ENCODE measurements around the gene APBB1.
A peak's percentile ranks its signal among the peaks of the same experiment; 100 is the strongest.

APBB1 gene

DNA sequence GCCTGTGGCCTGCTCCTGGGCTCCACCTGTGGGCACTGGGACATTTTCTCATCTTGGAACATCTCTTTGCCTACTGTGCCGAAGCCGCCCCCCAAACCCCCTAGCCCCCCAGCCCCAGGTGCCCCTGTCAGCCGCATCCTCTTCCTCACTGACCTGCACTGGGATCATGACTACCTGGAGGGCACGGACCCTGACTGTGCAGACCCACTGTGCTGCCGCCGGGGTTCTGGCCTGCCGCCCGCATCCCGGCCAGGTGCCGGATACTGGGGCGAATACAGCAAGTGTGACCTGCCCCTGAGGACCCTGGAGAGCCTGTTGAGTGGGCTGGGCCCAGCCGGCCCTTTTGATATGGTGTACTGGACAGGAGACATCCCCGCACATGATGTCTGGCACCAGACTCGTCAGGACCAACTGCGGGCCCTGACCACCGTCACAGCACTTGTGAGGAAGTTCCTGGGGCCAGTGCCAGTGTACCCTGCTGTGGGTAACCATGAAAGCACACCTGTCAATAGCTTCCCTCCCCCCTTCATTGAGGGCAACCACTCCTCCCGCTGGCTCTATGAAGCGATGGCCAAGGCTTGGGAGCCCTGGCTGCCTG lies 27.3 kb downstream of the APBB1 start:
- DNase-seq (ENCODE audit: low read depth in 2 of 2, low spot score in 1 of 2), result no peak

DNA sequence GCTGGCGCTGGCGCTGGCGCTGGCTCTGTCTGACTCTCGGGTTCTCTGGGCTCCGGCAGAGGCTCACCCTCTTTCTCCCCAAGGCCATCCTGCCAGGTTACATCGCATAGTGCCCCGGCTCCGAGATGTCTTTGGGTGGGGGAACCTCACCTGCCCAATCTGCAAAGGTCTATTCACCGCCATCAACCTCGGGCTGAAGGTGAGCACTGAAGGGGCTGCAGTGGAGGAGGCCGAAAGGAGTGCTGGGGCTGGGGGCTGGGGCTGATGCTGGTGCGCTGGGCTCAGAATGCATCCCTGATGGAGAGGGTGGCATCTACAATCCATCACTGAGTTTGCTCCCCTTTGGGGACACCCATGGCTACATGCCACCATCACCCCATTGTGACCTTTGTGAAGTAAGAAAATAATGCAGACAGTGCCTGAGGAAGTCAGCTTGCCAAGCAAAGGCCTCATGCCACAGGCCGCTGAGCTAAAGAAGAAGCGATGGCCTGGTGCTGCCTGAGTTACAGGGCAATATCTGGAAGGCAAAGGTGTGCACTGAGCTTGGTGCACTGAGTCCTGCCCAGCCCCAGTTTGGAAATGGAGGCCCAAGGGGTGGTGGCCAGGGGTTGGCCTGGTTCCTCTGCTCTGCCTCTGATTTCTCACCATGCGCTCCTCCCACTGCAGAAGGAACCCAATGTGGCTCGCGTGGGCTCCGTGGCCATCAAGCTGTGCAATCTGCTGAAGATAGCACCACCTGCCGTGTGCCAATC lies 28.0 kb downstream of the APBB1 start:
- no peak for DNase-seq (ENCODE audit: low read depth in 2 of 2, low spot score in 1 of 2)

DNA sequence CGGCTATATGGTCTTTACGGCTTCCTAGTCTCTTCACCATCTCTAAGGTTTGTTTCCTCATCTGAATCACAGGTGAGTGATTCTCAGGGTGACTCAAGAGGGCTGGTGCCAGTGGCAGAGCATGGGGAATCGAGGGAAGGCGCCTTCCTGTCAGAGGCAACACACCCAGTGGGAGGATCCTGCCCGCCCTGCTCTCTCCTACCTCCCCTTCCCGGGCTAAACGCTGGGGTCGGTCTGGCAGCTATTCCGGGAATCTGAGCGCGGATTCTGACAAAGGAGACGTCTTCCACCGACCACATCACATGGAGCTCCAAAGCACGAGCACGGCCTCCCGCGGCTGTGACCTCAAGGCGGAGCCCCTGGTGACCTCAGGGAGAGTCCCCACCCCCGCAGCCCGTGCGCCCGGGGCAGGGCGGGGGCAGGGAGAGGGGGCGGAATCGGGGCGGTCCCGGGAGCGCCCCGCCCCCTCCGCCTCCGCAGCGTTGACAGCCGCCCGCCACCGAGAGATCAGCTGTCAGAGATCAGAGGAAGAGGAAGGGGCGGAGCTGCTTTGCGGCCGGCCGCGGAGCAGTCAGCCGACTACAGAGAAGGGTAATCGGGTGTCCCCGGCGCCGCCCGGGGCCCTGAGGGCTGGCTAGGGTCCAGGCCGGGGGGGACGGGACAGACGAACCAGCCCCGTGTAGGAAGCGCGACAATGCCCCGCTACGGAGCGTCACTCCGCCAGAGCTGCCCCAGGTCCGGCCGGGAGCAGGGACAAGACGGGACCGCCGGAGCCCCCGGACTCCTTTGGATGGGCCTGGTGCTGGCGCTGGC lies 28.8 kb downstream of the APBB1 start, which contains the start of gene SMPD1:
Gene SMPD1, plus strand, starts transcription at position 570 of the 813 bp plus-strand sequence. Its CDS starts 125 bp downstream, at position 695.
- peak; percentile 89 to 90 for DNase-seq (ENCODE audit: low read depth in 2 of 2, low spot score in 1 of 2)

DNA sequence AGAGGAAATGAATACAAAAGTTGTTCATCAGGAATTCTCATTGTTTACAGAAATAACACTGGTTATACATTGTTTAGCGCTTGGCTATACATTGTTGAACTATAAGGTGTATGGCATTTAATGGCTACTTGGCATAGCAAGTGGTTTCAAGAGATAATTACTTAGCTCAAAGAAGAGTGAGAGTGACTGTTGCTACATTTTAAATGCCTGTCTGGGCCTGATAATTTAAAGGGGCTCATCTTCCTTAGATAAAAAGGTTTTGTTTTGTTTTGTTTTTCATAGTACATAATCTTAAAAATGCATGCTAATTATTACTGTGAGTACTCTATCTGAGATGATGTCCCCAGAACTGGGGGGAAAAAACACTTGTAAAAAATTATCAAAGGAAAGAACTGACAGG lies 30.1 kb downstream of the APBB1 start:
- DNase-seq (ENCODE audit: low read depth in 2 of 2, low spot score in 1 of 2), result no peak

DNA sequence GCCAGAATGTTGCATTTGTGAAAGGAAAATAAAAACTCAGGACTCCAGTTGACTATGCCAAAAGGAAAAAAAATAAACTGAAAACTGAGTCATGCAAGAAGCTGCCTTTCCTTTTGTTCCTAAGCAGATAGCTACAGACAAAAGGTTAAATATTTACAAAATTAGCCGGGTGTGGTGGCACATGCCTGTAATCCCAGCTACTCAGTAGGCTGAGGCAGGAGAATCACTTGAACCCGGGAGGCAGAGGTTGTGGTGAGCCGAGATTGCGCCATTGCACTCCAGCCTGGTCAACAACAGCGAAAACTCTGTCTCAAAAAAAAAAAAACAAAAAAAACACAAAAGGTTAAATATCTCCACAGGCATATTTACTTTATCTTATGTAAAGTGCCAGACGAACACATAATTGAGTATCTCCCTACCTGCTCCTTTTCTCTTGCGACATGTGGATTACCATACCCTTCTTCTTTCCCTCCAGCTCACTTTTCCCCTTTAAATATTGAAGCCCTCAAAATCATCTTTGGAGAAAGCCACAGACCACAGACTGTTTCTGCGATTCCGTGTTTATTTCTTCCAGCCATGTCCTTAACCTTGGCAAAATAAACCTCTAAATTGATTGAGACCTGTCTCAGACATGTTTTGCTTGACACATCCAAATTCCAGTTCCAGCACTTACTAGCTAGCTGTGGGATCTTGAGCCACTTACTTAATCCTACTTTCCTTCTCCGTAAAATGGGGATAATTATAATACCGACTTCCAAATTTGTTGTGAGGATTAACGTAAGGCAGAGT lies 30.9 kb downstream of the APBB1 start:
- DNase-seq (ENCODE audit: low read depth in 2 of 2, low spot score in 1 of 2), result no peak

DNA sequence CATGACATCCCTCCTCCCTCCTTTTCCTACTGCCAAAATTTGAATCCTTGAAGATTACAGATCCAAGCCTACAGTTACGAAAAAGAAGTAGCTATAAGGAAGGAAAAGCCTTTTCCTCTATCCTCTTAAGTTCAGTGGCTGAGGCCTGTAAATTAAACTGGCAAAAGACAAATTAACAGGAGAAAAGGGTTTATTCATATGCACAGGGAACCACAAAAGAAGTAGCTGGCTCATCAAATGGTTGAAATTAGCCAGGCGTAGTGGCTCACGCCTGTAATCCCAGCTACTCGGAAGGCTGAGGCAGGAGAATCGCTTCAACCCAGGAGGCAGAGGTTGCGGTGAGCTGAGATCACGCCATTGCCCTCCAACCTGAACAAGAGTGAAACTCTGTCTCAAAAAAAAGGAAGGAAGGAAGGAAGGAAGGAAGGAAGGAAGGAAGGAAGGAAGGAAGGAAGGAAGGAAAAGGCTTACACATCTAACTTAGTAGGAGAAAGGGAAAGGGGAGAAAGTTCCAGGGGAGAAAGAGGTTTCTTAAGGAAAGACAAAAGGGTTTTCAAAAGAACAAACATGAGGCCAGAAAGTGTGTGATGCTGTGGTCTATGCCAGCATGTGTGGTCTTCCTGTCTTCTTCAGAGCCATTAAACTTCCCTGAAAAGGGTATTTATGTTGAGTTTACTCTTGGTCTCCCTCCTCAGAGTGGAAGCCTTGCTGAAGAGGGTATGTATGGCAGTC lies 33.7 kb downstream of the APBB1 start:
- no peak for DNase-seq (ENCODE audit: low read depth in 2 of 2, low spot score in 1 of 2)

DNA sequence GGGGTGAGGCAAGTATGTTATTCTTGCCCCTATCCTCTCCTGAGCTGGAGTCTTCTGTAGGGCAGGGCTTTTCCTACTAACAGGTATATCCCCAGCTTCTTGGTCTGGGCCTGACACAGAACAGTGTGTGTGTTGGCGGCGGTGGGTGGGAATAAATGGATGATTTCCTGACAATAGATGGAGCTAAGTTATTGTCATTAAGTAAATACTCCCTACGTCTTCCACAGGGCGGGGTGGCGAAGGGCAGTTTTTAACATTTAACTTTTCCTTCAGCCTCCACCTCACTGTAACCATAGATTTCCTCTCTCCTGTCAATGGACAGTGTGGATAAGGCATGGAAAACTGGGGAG lies 40.3 kb downstream of the APBB1 start:
- no peak for DNase-seq (ENCODE audit: low read depth in 2 of 2, low spot score in 1 of 2)

DNA sequence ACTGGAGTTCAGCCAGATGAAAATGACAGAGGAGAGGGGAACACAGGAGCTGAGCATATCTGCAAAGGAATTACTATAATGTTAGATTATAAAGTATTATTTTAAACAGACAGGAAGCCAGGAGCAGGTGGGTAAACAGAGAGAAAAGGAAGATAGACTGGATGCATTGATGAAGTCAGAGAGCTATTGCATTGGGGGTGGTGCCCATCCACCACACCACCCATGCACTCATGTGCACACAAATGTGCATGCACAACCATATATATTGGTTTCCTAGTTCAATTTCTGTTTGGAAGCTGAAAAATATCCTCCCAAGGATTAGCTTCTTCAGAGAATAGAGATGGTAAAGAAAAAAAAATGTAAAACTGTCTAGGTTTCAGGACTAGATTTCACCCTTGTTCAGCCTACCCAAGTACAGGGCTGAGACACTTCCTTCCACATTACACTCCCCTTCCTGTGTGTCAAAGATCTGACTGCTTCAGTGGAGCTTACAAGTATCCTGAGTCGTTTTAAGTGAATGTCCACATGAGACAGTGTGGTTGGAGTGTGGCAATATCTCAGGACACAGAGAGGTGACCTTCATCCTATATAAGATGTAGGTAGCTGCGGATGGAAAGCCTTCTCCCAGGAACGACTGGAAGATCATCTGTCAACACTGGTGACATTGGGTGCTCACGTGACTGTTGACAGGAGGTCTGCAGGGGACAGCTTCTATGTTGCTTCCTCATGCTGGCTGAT lies 40.8 kb downstream of the APBB1 start:
- no peak for DNase-seq (ENCODE audit: low read depth in 2 of 2, low spot score in 1 of 2)

DNA sequence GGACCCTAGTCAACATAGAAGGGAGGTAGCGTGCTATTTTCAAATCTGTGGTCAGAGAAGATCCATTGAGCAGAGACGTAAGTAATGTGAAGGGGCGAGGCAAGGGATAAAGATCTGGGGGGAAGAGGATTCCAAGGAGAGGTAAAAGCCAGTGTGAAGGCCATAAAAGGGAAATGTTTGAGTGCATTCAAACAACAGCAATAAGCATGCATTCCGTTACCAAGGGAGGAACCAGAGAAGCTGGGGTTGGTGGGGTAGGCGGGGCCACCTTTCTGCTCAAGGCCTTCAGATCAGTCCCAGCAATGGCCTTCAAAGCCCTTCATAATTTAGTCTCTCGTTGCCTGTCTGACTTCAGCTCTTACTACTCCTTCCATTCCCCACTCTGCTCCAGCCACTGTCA lies 47.1 kb downstream of the APBB1 start:
- DNase-seq (ENCODE audit: low read depth in 2 of 2, low spot score in 1 of 2), result no peak

DNA sequence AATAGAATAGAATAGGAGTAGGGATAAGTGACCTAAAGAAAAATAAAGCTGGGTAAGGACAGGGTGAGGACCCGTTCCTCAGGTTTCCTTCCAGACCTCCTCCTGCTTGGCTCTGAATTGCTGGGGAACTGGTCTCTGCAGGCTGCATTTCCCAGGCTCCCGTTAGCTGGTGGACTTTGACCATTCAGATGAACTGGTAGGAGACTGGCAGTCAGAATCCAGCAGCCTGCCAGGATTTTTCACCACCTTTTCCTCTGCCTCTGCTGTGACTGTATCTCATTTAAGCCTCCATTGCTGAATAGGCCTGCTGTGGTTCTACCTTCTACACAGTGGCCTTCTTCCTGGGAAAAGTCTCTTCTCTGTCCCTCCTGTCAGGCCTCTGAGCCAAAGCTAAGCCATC lies 53.2 kb downstream of the APBB1 start:
- no peak for DNase-seq (ENCODE audit: low read depth in 2 of 2, low spot score in 1 of 2)

DNA sequence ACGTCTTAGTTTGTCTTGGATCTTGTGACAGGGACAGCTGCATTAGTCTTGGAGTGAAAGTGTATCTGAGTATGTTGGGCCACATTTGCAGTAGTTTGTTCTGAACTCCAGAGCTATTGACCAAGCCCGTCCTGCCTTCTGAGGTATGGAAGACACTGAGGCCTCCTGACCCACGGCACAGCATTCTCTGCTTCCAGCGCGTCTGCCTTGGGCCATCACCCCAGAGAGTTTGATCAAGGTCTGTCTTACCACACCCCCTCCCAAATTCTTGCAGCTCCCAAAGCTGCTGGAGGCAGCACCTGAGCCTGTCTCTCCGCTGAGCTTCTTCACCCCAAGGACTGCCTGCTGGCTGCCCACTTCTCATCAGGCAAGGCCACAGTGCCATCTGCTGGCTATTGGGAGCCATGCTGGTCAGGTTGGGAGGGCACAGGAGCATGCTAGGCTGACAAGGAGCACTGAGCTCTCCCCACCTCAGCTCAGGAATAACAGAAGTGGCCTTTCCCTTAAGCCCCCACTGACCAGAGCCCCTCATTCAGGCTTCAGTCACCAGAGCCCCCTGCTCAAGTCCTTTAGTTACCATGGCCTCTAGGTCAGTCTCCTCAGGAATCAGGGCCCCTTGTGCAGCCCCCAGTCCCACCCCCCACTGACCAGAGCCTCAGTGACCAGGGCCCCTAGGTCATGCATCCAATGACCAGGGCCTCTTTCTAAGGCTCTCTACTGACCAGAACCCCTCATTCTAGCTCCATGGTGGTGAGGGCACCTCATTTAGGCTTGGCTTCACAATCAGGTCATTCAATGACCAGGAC lies 55.8 kb downstream of the APBB1 start:
- DNase-seq (ENCODE audit: low read depth in 2 of 2, low spot score in 1 of 2), result peak; percentile 18 to 41

DNA sequence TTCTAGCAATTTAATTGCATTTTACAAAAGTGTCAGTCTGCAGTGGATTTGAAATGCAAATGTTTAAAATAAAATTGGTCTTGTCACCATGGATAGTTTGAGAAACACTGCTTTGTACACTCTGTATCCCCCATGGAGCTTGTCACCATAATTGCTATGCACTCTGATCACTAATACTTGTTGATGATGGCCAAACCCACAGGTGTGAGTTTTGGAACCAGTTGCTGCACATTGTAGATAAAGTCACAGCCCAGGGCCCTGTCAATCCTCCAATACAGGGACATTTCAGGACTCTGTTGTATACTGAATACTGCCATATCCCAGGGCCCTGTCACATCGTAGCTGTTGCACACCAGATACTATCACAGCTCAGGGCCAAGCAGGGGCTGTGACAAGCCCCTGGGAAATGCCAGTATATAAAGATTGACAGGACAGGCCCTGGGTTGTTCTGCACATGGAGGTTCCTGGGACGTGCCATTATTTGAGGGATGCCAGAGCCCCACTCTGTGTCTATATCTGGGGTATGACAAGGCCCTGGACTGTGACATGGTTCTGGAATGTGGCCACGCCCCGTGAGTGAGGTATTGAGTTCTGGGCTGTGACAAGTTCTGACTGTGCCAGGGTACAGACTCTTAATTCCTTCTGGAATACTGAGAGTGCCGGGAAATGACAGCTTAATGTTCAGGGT lies 56.6 kb downstream of the APBB1 start:
- no peak for DNase-seq (ENCODE audit: low read depth in 2 of 2, low spot score in 1 of 2)

DNA sequence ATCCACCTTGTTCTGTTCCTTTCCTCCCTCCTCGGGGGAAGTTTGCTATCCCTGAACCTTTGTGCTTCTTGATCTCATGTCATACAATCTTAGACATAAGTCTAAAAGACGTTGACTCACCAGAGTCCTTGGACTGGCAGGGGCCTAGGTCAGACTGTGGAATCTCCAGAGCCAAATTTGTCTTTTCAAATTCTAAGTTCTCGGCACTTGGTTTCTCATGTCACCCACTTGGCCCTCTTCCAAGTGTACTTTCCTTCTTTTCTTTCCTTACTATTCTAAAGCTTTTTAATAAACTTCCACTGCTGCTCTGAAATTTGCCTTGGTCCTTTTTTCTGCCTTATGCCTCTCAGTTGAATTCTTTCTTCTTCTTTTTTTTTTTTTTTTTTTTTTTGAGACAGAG lies 58.7 kb downstream of the APBB1 start:
- DNase-seq (ENCODE audit: low read depth in 2 of 2, low spot score in 1 of 2), result no peak

DNA sequence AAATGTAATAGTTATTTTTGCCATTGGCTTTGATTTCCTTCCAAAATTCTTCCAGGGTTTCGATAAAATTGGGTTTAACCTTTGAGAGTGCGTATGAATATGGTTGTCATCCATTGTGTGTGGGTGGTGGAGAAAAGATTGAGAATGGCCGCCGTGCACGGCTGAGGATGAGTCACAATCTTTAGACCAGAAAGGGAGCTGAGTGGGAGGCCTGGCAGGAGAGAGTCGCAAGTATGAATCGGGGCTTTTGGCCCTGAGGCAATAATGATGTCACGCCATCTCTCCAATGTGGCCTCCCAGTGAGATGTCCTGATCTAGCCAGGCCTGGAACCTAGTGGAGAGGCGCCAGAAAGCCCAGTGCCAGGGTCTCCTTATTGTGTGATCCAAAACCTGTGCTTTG lies 61.7 kb downstream of the APBB1 start:
- DNase-seq (ENCODE audit: low read depth in 2 of 2, low spot score in 1 of 2), result no peak

DNA sequence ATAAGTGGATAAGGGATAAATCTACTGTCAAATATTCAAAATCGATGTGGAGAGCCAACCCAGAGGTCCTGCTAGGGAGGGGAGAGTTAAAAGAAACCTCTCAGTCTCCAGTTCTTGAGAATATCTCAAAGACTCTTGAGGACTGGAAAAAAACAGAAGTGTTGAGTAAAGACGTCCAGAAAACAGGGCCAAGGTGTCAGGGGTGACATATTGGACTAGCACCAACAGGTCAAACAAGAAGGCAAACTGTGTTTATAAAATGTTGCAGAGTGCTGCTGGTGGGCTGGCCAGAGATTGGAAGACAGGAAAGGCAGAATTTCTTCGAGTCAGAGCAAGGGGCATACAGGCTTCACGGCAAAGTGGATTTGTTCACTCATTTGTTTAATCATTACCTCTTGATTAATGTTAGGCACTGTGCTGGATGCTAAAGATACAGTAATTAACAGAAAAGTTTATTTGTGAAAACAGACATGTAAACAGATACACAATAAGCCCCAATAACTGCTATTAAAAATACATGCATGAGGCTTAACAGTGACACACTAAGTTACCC lies 62.3 kb downstream of the APBB1 start:
- no peak for DNase-seq (ENCODE audit: low read depth in 2 of 2, low spot score in 1 of 2)

DNA sequence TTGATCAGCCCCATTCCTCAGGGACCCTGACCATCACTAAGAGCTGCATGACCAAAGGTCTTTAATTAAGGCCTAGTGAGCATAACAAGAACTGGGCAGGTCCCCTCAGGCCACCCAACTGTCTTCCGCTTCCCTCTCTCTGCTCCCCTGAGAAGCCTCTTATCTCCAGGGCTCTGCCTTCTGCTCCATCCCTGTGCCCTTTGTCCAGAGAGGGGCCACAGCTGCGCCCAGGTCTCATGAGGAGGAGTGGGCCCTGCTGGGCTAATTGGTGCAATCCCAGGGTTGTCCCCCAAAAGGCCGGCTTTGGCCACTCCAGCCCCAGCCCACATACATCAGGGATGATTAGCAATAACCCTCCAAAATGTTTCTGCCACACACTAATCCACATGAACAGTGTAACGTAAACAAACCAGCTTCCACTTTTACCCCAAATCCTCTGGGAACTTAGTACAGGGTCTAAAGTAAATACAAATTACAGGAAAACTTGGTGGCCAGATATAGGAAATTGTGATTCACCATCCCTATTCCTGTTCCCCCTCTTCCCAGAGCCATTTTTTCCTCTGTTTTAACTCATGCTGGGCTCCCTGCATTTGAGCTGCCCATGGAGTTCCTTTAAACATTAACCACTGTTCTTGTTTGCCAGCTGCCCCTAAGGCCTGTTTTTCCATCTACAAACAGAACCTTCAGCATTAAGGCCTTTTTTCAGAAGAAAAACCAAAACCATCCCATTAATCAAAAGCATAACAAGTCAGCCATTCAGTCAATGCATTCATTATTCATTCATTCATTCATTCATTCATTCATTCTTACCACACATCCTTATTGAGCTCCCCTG lies 64.0 kb downstream of the APBB1 start:
- DNase-seq (ENCODE audit: low read depth in 2 of 2, low spot score in 1 of 2), result no peak

DNA sequence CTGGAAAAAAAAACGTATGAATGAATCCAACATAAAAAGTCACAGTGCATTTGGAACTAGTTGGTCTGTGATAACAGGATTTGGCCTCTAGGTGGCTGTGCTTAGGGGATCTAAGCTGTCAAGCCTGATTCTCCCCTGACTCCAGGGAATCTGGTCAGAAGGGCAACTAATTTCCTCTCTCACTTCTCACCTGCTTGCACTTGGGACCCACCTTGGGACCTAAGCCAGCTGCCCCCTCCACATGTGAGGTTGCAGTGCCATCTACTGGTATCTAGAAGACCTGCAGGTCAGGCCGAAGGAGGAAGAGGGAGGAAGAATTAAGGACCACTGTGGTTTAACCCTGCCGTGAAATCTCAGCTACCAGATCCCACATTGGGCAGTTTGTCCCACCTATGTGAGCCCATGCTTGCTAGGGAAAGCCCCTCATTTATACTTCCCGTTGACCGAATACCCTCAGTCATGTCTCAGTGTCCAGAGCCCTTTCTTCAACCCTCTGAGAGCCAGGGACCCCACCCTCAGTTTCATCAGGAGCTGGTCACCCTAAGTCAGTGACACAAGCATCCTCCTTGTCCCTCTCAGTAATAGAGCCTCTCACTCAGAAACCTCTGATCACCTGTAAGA lies 65.4 kb downstream of the APBB1 start:
- peak; percentile 7 to 23 for DNase-seq (ENCODE audit: low read depth in 2 of 2, low spot score in 1 of 2)
